ENCODE measurements around the gene MYL1. TPM values are rescaled to one million over a fixed set of nuclear protein-coding genes. Genes with fewer than 3 reads are reported as not detected.

Gene MYL1
- total RNA-seq (2022; extraction: Qiagen RNA extraction), result not detected in 5 replicates

DNA sequence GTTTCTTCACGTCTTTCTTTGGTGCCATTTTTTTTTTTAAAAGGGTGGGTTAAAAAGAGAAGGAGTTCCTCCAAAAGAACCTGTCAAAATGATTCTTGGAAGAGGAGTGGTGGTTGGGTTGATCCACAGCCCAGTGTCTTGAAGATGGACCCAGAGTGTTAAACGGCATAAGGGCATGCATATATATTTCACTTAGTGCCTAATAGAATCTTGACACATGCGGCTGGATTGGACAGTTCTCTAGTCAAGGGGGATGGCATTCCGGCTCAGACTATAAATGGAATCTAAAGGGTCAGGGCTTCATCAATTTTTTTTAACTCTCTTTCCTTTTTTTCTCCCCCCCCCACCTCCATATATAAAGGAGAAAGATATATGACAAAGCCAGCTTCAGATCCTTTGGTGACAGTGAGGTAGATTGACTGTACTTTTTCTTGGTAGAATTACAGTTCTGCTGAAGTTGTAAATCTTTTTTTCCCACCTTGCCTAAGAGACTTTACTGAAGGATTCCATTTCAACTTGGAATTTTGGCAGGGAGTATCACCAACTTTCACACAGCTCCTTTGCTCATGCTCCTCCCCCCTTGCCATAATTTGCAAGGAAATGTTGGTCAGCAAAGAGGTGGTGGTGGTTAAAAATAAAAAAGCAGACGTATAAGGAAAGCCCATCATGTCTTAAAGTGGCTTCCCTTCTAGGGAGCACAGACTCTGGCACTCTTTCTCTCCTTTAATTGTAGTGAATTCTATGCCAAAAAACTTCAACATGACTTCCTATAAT is at the start of gene MYL1:
Gene MYL1, minus strand, starts transcription at position 160 of the 774 bp plus-strand sequence. Its CDS starts 132 bp downstream, at position 28.

Other genes with a start within 250 kb of the MYL1 start
- gene KANSL1L, start 143.8 kb downstream of the MYL1 start, total RNA-seq (2022; extraction: Qiagen RNA extraction), result 0.46 to 1.0 TPM (median 0.60 TPM) in 5 replicates
- gene ACADL, start 89.7 kb downstream of the MYL1 start, total RNA-seq (2022; extraction: Qiagen RNA extraction), result 0.06 to 0.19 TPM (median 0.13 TPM) in 4 of 5 replicates, not detected in the other
- gene LANCL1, start 161.6 kb upstream of the MYL1 start, total RNA-seq (2022; extraction: Qiagen RNA extraction), result 17.1 to 31.5 TPM (median 26.5 TPM) in 5 replicates
- gene CPS1, start 241.4 kb upstream of the MYL1 start, total RNA-seq (2022; extraction: Qiagen RNA extraction), result 9.6 to 13.8 TPM (median 13.3 TPM) in 5 replicates

Data from A549 treated with Mapracorat at 1 μM for 4 hours (cell line).